ENCODE results near the gene SHMT2.

DNA sequence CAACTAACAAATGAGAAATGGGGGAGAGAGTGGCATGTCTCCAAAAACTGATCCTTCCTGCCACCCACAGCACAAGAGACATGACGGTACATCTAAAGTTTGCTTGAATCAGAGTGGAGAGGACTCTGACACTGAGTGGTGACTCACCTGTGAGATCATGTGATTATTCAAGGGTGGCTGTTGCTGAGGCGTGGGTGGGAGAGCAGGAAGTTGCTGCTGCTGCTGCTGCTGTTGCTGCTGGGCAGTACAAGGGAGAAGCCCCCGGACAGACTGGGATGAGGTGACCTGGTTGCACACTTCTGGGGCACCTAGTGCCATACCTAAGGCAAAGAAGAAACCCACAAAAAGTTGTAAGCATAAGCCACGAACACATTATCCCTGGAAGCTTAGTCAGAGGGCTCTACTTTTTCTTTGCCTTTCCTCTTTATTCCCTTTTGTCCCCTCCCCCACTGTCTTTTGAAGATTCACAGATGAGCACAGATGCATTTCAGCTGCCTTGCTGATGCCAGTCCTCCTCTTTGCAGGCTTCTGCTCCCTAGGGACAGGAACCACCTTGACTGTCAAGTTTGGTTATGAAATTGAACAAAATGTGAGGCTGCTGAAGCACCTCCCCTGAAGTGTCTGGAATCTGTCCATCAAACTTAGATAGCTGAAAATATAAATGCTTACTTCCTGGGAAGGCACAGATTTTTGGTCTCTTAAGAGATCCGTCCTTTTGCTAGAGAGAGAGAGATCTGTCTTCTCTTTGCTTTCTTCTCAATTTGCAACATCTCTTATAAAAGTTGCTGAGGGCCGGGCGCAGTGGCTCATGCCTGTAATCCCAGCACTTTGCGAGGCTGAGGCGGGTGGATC lies 50.9 kb downstream of the SHMT2 start:
- TF ChIP-seq, protein P1, sequence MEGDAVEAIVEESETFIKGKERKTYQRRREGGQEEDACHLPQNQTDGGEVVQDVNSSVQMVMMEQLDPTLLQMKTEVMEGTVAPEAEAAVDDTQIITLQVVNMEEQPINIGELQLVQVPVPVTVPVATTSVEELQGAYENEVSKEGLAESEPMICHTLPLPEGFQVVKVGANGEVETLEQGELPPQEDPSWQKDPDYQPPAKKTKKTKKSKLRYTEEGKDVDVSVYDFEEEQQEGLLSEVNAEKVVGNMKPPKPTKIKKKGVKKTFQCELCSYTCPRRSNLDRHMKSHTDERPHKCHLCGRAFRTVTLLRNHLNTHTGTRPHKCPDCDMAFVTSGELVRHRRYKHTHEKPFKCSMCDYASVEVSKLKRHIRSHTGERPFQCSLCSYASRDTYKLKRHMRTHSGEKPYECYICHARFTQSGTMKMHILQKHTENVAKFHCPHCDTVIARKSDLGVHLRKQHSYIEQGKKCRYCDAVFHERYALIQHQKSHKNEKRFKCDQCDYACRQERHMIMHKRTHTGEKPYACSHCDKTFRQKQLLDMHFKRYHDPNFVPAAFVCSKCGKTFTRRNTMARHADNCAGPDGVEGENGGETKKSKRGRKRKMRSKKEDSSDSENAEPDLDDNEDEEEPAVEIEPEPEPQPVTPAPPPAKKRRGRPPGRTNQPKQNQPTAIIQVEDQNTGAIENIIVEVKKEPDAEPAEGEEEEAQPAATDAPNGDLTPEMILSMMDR (IDR thresholded peaks at IDR 0.05): no peak
- no peak for TF ChIP-seq ZBTB21 (CRISPR knock-in tag; IDR thresholded peaks at IDR 0.05; ENCODE audit: borderline replicate concordance)
- TF ChIP-seq NR1H2 (CRISPR knock-in tag; IDR thresholded peaks at IDR 0.05): no peak
- no peak for TF ChIP-seq ZNF121 (CRISPR knock-in tag; IDR thresholded peaks at IDR 0.05)
